Measurements from ENCODE around the gene RSPH3. TPM values are rescaled to one million over a fixed set of nuclear protein-coding genes. Genes with fewer than 3 reads are reported as not detected.

RSPH3 gene
- total RNA-seq, 1 experiment from 2014 or later = 3.1 TPM

- no peak overlapping the region for H3K9ac ChIP-seq (ENCODE audit: low read length)
- no peaks in the 10 kb centered on the region for H3K27me3 ChIP-seq (ENCODE audit: low read length)
- POLR2A ChIA-PET (ENCODE audit: unreplicated experiment) = no interaction called here
Observed at GRCh38 chr6:158943380-158944032, 56.5 kb downstream of the RSPH3 start.

DNA sequence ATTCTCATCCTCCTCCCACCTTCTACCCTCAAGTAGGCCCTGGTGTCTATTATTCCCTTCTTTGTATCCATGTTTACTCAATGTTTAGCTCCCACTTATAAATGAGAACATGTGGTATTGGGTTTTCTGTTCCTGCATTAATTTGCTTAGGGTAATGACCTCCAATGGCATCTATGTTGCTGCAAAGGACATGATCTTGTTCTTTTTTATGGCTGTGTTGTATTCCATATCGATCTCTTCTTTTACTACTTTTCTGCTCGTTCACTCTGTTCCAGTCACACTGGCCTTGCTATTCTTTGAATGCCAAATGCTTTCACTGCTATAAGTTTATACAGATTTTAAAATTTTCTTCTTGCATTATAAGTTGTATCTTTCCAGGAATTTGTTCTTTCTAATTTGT is 57.7 kb downstream of the RSPH3 start:
- TF ChIP-seq CTCF (conservative IDR thresholded peaks at IDR 0.05; ENCODE audit: low read depth, low read length) = no peak
- Histone ChIP-seq H2AFZ (ENCODE audit: low read length) (no peak overlapping the region), H3K9me3 (ENCODE audit: low read length) (no peaks in the 10 kb centered on the region), H3K4me1 (ENCODE audit: insufficient read depth, low read length) (no peaks in the 10 kb centered on the region), H4K20me1 (ENCODE audit: low read length) (no peaks in the 10 kb centered on the region), H3K4me3 (ENCODE audit: low read length) (no peak overlapping the region), H3K36me3 (ENCODE audit: low read depth, low read length) (no peaks in the 10 kb centered on the region), H3K79me2 (ENCODE audit: low read length) (no peaks in the 10 kb centered on the region), H3K9me2 (replicated peaks; ENCODE audit: low read length) (no peaks in the 10 kb centered on the region), H3K27me3 (ENCODE audit: low read length) (no peaks in the 10 kb centered on the region), H3F3A (ENCODE audit: low read length, unreplicated experiment) (no peaks in the 10 kb centered on the region), H3K27ac (ENCODE audit: low read length) (no peak overlapping the region), H3K9ac (ENCODE audit: low read length) (no peak overlapping the region), H3K4me2 (ENCODE audit: low read length) (no peak overlapping the region)
- ATAC-seq = no peak
- no TSS peak for BruUV-seq (replicated peaks)
- POLR2A ChIA-PET (ENCODE audit: unreplicated experiment) = no interaction called here
- intact Hi-C loops (cut with micrococcal nuclease) = no loop called here
- CTCF ChIA-PET = no interaction called here
- no peak for DNase-seq

More at GRCh38 chr6:158943380-158944032, 56.5 kb downstream of the RSPH3 start:
- Histone ChIP-seq H3K4me3 (ENCODE audit: low read length) (no peak overlapping the region), H3K4me2 (ENCODE audit: low read length) (no peak overlapping the region), H3K36me3 (ENCODE audit: low read depth, low read length) (no peaks in the 10 kb centered on the region), H3K79me2 (ENCODE audit: low read length) (no peaks in the 10 kb centered on the region), H4K20me1 (ENCODE audit: low read length) (no peaks in the 10 kb centered on the region), H3K4me1 (ENCODE audit: insufficient read depth, low read length) (no peaks in the 10 kb centered on the region), H3F3A (ENCODE audit: low read length, unreplicated experiment) (no peaks in the 10 kb centered on the region), H3K27ac (ENCODE audit: low read length) (no peak overlapping the region), H3K9me2 (replicated peaks; ENCODE audit: low read length) (no peaks in the 10 kb centered on the region), H2AFZ (ENCODE audit: low read length) (no peak overlapping the region), H3K9me3 (ENCODE audit: low read length) (no peaks in the 10 kb centered on the region)
- BruUV-seq (replicated peaks) = no TSS peak
- ATAC-seq = no peak
- no peak for DNase-seq
- no peak for TF ChIP-seq CTCF (conservative IDR thresholded peaks at IDR 0.05; ENCODE audit: low read depth, low read length)
- TF ChIP-seq EZH2 (IDR thresholded peaks at IDR 0.05; ENCODE audit: low read length, unreplicated experiment) = no peak
- no peak for TF ChIP-seq EZH2phosphoT487 (IDR thresholded peaks at IDR 0.05; ENCODE audit: borderline replicate concordance, low read length)
- CTCF ChIA-PET = no interaction called here
- intact Hi-C loops (cut with micrococcal nuclease) = no loop called here

DNA sequence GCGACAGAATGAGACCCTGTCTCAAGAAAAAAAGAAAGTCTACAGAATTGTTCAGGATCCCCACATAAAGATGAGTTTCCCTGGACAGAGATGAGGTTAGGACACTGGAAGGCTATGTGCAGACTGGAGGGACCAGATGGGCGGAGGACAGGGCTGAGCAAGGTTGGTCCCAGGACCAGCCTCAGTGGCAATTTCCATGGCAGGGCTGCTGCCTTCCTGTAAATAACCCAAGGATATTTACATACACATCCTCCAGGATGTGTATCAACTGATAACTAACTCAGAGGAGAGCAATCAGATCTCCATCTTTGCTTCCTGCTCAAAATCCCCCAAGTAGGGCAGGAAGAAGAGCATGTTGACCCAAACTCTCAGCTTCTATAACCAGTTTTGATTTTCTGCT is 58.8 kb downstream of the RSPH3 start:
- Histone ChIP-seq H3K9me3 (ENCODE audit: low read length) (no peaks in the 10 kb centered on the region), H3K79me2 (ENCODE audit: low read length) (no peaks in the 10 kb centered on the region), H3F3A (ENCODE audit: low read length, unreplicated experiment) (no peaks in the 10 kb centered on the region), H3K4me1 (ENCODE audit: insufficient read depth, low read length) (no peaks in the 10 kb centered on the region), H2AFZ (ENCODE audit: low read length) (no peak overlapping the region), H3K9ac (ENCODE audit: low read length) (no peak overlapping the region), H3K4me2 (ENCODE audit: low read length) (no peak overlapping the region), H4K20me1 (ENCODE audit: low read length) (no peaks in the 10 kb centered on the region), H3K27me3 (ENCODE audit: low read length) (no peaks in the 10 kb centered on the region), H3K9me2 (replicated peaks; ENCODE audit: low read length) (no peaks in the 10 kb centered on the region), H3K27ac (ENCODE audit: low read length) (no peak overlapping the region), H3K36me3 (ENCODE audit: low read depth, low read length) (no peaks in the 10 kb centered on the region), H3K4me3 (ENCODE audit: low read length) (no peak overlapping the region)
- POLR2A ChIA-PET (ENCODE audit: unreplicated experiment) = interaction anchor here (0.6 kb wide), 1 partner anchor 122 kb away, joined by 11 read pairs; the partner anchor contains the start of gene EZR
- DNase-seq = no peak
- TF ChIP-seq EZH2phosphoT487 (IDR thresholded peaks at IDR 0.05; ENCODE audit: borderline replicate concordance, low read length) (no peak), CTCF (conservative IDR thresholded peaks at IDR 0.05; ENCODE audit: low read depth, low read length) (no peak), EZH2 (IDR thresholded peaks at IDR 0.05; ENCODE audit: low read length, unreplicated experiment) (no peak)
- ATAC-seq = no peak
- CTCF ChIA-PET = no interaction called here
- intact Hi-C loops (cut with micrococcal nuclease) = no loop called here
- no TSS peak for BruUV-seq (replicated peaks)

Data from PC-3 (cell line).